ENCODE data around the gene ANO5. TPM values are rescaled to one million over a fixed set of nuclear protein-coding genes. Genes with fewer than 3 reads are reported as not detected.

Gene ANO5
- total and polyA plus RNA-seq, 2 of the 8 experiments (the other 6 are each of a cell fraction or from before 2014, with no cell fraction given) = 2.6 to 5.0 TPM

GRCh38 chr11:22194907-22195306 is 2.0 kb downstream of the ANO5 start:
- peak overlapping the region in 1 of 4 experiments; percentile 90; a peak in 2 of 8 replicates for H3K4me3 ChIP-seq (ENCODE audit: extremely low read depth in 1 of 4, insufficient read depth in 2 of 4, low read depth in 3 of 4, low read length in 4 of 4)
- H3K56ac ChIP-seq (replicated peaks; ENCODE audit: insufficient read length, low read depth, low read length) = no peak overlapping the region
- H2BK12ac ChIP-seq (ENCODE audit: low read depth, low read length) = no peak overlapping the region
- H3K9ac ChIP-seq (replicated peaks in 1 of 4; ENCODE audit: extremely low read depth in 1 of 4, low read depth in 3 of 4, low read length in 3 of 4) = no peak overlapping the region
- H3K36me3 ChIP-seq (ENCODE audit: control insufficient read depth in 2 of 4, insufficient read depth in 4 of 4, low read length in 3 of 4) = no peaks in the 10 kb centered on the region; a peak in 1 of 8 replicates
- no peak overlapping the region for H3K23ac ChIP-seq (ENCODE audit: insufficient read length)
- H2BK5ac ChIP-seq (ENCODE audit: low read depth, low read length) = no peak overlapping the region
- 83% methylated on average over 2 of the region's 2 CpGs; no CpG with 5 or more reads in 1 of the 2 experiments for WGBS, 2 experiments (ENCODE audit: extremely low coverage in 1 of 2, insufficient coverage in 1 of 2, insufficient read length in 1 of 2, insufficient replicate concordance in 2 of 2, low coverage in 1 of 2, low lambda C conversion rate in 2 of 2, missing lambda C conversion rate in 1 of 2)
- no peak overlapping the region for H3K18ac ChIP-seq (ENCODE audit: extremely low read depth, low read length)
- peak overlapping the region in 1 of 2 experiments; percentile 93; a peak in 1 of 4 replicates for H3K4me2 ChIP-seq (ENCODE audit: insufficient read depth in 1 of 2, low read depth in 2 of 2, low read length in 2 of 2)
- H4K91ac ChIP-seq (replicated peaks; ENCODE audit: insufficient read length, low read length) = no peak overlapping the region
- no peaks in the 10 kb centered on the region for H3K9me3 ChIP-seq (ENCODE audit: insufficient read depth in 2 of 2, low read depth in 1 of 2, low read length in 1 of 2)
- FAIRE-seq (no peak), DNase-seq (ENCODE audit: low read depth in 1 of 2, low spot score in 2 of 2) (no peak)
- H2AFZ ChIP-seq (ENCODE audit: low read length) = no peak overlapping the region
- no peak overlapping the region for H3K4ac ChIP-seq (replicated peaks; ENCODE audit: insufficient read length, low read depth, low read length)
- H3K4me1 ChIP-seq (replicated peaks in 1 of 4; ENCODE audit: control insufficient read depth in 3 of 4, insufficient read depth in 4 of 4, low read length in 3 of 4) = peaks cover 0 to 6% (median 3%) of the 10 kb centered on the region in 4 experiments; a peak in 2 of 7 replicates
- H3K23me2 ChIP-seq (ENCODE audit: low read depth, low read length) = peaks cover 9% of the 10 kb centered on the region
- ChIA-PET POLR2A (ENCODE audit: partially characterized antibody) (no interaction called here), CTCF (ENCODE audit: partially characterized antibody) (interaction anchor here (0.9 to 1.3 kb wide), 3 partner anchors 10 to 47 kb away, joined by 3 read pairs; no protein-coding TSS in a partner anchor)
- no peak overlapping the region for H3K14ac ChIP-seq (ENCODE audit: insufficient read length)
- H4K5ac ChIP-seq (ENCODE audit: insufficient read length, low read depth, low read length) = no peak overlapping the region
- no peaks in the 10 kb centered on the region for H3K27me3 ChIP-seq (replicated peaks in 1 of 4; ENCODE audit: control insufficient read depth in 3 of 4, extremely low read depth in 1 of 4, insufficient read depth in 3 of 4, low read length in 3 of 4)
- H3K27ac ChIP-seq (ENCODE audit: low read depth, low read length) = no peak overlapping the region
- H2AK5ac ChIP-seq (ENCODE audit: low read depth, low read length) = no peak overlapping the region
- H4K20me1 ChIP-seq (replicated peaks in 1 of 2; ENCODE audit: control insufficient read depth in 1 of 2, insufficient read depth in 2 of 2, low read length in 2 of 2) = peaks cover 3 to 4% of the 10 kb centered on the region in 2 experiments
- H4K8ac ChIP-seq (ENCODE audit: extremely low read depth, insufficient read depth, low read length) = no peak overlapping the region
- TF ChIP-seq BRCA1 (IDR thresholded peaks at IDR 0.05; ENCODE audit: low read depth, low read length) = no peak
- no peak overlapping the region for H2BK120ac ChIP-seq (replicated peaks; ENCODE audit: low read depth, low read length)
- peaks cover 4% of the 10 kb centered on the region; the same call in 1 of the 2 replicates for H3K79me1 ChIP-seq (ENCODE audit: low read depth, low read length)
- no peak overlapping the region for H2BK20ac ChIP-seq (ENCODE audit: low read length)
- peaks cover 0 to 44% of the 10 kb centered on the region in 2 experiments; a peak in 2 of 4 replicates for H3K79me2 ChIP-seq (ENCODE audit: control insufficient read depth in 1 of 2, insufficient read depth in 2 of 2, low read length in 2 of 2)
- H2BK15ac ChIP-seq (ENCODE audit: low read length) = no peak overlapping the region

All from H1 (cell line).